Osteocyte (in vitro differentiated cells): ENCODE measurements around the gene MFAP3L. TPM values are rescaled to one million over a fixed set of nuclear protein-coding genes. Genes with fewer than 3 reads are reported as not detected.
"Not testable (repeated sequence)": the region's sequence is repeated elsewhere in the genome, so short reads cannot be mapped to it uniquely, and the experiment has no call there.

Experiments used
- DNase-seq: peaks from one replicate; pipeline ENCODE4 v3.0.0; 2021; ENCODE audit warnings: mixed read lengths; ENCODE audit not compliant: unreplicated experiment; ENCODE audit errors: extremely low spot score
- H3K27ac Mint-ChIP-seq: one replicate; pipeline ENCODE4 v1.8.0; 2021; ENCODE audit warnings: mild to moderate bottlenecking, mixed read lengths; ENCODE audit not compliant: unreplicated experiment
- H3K27me3 Mint-ChIP-seq: one replicate; pipeline ENCODE4 v1.8.0; 2021; ENCODE audit warnings: mixed read lengths; ENCODE audit not compliant: unreplicated experiment
- H3K36me3 Mint-ChIP-seq: one replicate; pipeline ENCODE4 v1.8.0; 2021; ENCODE audit warnings: mixed read lengths; ENCODE audit not compliant: unreplicated experiment
- H3K4me1 Mint-ChIP-seq: one replicate; pipeline ENCODE4 v1.8.0; 2021; ENCODE audit warnings: mixed read lengths; ENCODE audit not compliant: unreplicated experiment
- H3K4me3 Mint-ChIP-seq: one replicate; pipeline ENCODE4 v1.8.0; 2021; ENCODE audit warnings: mild to moderate bottlenecking, moderate library complexity, mixed read lengths; ENCODE audit not compliant: unreplicated experiment
- H3K9me3 Mint-ChIP-seq: one replicate; pipeline ENCODE4 v1.8.0; 2021; ENCODE audit warnings: mixed read lengths; ENCODE audit not compliant: unreplicated experiment
- total RNA-seq: library from RNA; stranded (reverse); gene quantifications from 2 replicates; pipeline ENCODE4 v1.2.1, GENCODE V29; 2021
- TF ChIP-seq, protein P1 (sequence below): fragments of 200-600 bp; sonication (generic); IDR thresholded peaks from 2 replicates; pipeline ENCODE4 v1.5.0; 2021; ENCODE audit warnings: antibody characterized with exemption, mild to moderate bottlenecking, moderate library complexity

Gene MFAP3L
- total RNA-seq, 1 donor from 2014 or later = 2.5 TPM

DNA sequence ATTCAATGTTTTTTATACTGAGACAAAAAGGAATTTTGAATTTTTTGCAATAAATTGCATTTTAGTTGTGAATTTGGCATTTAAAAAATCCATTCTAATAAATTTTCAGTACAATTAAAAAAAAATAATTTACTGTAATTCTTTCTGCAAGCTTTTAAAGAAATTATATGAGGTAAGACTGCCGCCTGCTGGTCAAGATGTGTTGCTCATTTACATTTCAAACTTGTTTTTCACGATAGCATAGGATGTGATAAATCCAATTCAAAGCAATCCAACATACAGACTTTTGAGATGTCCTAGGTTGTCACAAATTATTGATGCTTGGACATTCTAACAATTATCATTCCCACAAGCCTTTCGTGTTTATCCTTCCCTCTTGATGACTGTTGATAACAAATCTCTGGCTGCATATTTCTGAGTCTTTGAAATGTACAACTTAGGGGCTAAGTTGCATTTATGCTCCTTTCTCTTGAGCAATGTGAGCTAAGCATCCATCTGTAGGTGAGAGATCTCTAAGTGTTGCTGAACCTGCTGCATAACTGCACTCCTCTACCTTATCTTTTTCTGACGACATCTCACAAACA is 21.7 kb upstream of the MFAP3L start:
- H3K9me3 Mint-ChIP-seq = no peaks in the 10 kb centered on the region
- H3K36me3 Mint-ChIP-seq = no peaks in the 10 kb centered on the region
- TF ChIP-seq, protein P1, sequence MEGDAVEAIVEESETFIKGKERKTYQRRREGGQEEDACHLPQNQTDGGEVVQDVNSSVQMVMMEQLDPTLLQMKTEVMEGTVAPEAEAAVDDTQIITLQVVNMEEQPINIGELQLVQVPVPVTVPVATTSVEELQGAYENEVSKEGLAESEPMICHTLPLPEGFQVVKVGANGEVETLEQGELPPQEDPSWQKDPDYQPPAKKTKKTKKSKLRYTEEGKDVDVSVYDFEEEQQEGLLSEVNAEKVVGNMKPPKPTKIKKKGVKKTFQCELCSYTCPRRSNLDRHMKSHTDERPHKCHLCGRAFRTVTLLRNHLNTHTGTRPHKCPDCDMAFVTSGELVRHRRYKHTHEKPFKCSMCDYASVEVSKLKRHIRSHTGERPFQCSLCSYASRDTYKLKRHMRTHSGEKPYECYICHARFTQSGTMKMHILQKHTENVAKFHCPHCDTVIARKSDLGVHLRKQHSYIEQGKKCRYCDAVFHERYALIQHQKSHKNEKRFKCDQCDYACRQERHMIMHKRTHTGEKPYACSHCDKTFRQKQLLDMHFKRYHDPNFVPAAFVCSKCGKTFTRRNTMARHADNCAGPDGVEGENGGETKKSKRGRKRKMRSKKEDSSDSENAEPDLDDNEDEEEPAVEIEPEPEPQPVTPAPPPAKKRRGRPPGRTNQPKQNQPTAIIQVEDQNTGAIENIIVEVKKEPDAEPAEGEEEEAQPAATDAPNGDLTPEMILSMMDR = peak; percentile 77
- no peak overlapping the region for H3K27ac Mint-ChIP-seq
- H3K4me3 Mint-ChIP-seq = no peak overlapping the region
- peaks cover 3% of the 10 kb centered on the region for H3K4me1 Mint-ChIP-seq
- no peak for DNase-seq
- peaks cover 15% of the 10 kb centered on the region for H3K27me3 Mint-ChIP-seq

DNA sequence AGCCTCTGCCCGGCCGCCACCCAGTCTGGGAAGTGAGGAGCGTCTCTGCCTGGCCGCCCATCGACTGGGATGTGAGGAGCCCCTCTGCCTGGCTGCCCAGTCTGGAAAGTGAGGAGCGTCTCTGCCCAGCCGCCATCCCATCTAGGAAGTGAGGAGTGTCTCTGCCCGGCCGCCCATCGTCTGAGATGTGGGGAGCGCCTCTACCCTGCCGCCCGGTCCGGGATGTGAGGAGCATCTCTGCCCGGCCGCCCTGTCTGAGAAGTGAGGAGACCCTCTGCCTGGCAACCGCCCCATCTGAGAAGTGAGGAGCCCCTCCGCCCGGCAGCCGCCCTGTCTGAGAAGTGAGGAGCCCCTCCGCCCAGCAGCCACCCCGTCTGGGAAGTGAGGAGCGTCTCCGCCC is 20.0 kb upstream of the MFAP3L start:
- DNase-seq, H3K4me1 Mint-ChIP-seq, H3K36me3 Mint-ChIP-seq, H3K4me3 Mint-ChIP-seq, H3K27ac Mint-ChIP-seq, H3K9me3 Mint-ChIP-seq: not testable (repeated sequence)
- H3K27me3 Mint-ChIP-seq = peaks cover 11% of the 10 kb centered on the region

DNA sequence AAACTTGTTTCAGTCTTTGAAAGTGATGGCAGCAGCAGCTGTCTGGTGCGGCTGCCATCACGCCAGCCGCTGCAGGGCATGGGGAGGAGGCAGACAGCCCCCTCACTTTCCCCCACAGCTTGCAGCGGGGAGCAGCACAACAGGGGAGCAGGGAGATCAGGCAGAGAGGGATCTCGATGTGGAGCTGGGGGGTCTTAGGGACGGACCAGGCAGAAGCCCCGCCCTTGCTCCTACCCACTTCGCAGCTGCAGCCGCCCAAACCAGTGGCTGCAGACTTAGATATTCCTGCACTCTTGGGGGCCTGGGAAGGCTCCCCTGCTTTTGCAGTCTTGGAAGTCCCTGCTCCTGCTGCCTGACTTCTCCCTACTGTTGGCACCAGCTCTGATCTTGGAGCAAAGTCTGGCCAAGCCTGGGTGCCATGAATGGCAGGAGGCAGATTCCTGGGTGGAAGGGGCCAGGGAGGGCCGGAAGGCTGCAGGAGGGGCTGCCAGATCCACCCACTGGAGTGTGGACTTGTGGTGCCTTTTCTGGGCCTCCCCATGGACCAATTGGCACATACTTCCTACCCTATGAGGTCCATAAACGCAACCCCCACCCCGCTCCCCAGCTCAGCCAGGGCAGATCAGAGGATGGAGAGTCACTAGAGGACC is 14.0 kb upstream of the MFAP3L start:
- no peak for DNase-seq
- Mint-ChIP-seq H3K9me3 (no peaks in the 10 kb centered on the region), H3K36me3 (no peaks in the 10 kb centered on the region), H3K4me3 (no peak overlapping the region), H3K4me1 (no peaks in the 10 kb centered on the region), H3K27me3 (peaks cover 25% of the 10 kb centered on the region), H3K27ac (no peak overlapping the region)
- TF ChIP-seq, protein P1 = no peak

DNA sequence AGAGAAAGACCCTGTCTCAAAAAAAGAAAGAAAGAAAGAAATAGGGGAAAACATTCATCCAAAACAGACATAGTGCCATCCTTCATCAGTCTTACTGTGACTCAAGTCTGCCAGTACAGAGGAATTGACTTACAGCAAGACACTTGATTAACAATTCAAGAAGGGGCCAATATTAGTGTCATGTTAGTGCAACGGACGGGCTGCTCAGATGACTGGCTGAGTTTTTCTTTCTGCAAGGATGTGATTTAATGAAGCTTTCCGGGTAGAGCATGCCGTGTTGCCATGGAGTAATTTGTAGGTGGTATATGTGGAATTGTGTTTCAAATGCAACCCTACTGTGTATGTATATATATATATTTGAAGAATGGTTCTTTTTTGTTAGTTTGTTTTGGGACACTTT is 12.6 kb upstream of the MFAP3L start:
- H3K4me1 Mint-ChIP-seq = no peaks in the 10 kb centered on the region
- peaks cover 32% of the 10 kb centered on the region for H3K27me3 Mint-ChIP-seq
- no peak for DNase-seq
- no peaks in the 10 kb centered on the region for H3K9me3 Mint-ChIP-seq
- TF ChIP-seq, protein P1 = no peak
- H3K27ac Mint-ChIP-seq = no peak overlapping the region
- H3K4me3 Mint-ChIP-seq = no peak overlapping the region
- no peaks in the 10 kb centered on the region for H3K36me3 Mint-ChIP-seq

DNA sequence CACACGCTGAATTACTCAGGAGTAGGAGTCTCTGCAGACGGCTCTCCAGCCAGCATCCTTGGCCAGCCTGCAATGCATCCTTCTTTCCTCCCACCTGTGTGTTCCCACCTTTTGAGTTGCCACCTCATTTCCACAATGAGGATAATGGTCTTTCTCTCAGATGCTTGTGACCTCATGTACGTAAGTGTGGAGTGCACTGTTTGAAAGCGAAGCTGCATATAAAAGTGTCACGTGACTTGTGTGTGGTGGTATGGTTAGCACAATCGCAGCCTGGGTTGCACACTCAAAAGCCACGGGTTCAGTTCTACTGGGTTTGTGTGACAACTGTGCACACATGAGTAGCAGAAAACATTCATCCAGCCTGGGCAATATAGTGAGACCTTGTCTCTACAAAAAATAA is 12.0 kb upstream of the MFAP3L start:
- TF ChIP-seq, protein P1 = no peak

More for the DNA sequence above, 12.0 kb upstream of the MFAP3L start:
- Mint-ChIP-seq H3K4me1 (no peaks in the 10 kb centered on the region), H3K27me3 (peaks cover 32% of the 10 kb centered on the region), H3K9me3 (no peaks in the 10 kb centered on the region), H3K4me3 (no peak overlapping the region), H3K27ac (no peak overlapping the region), H3K36me3 (no peaks in the 10 kb centered on the region)
- DNase-seq = no peak
